OCI-LY7 (cell line): ENCODE results near the gene MAGEB10.

Experiments used
- CTCF ChIP-seq: fragments of 200-600 bp; sonication (generic); conservative IDR thresholded peaks from 2 replicates; pipeline ENCODE4 v1.5.1; 2014; ENCODE audit warnings: mild to moderate bottlenecking, antibody characterized with exemption, low read length, moderate library complexity, mixed read lengths
- EZH2phosphoT487 ChIP-seq: fragments of 200-600 bp; sonication (generic); IDR thresholded peaks from 2 replicates; pipeline ENCODE4 v1.6.1; 2018; ENCODE audit warnings: low read depth, borderline replicate concordance, mild to moderate bottlenecking, mixed run types, antibody characterized with exemption, low read length, moderate library complexity, mixed read lengths

- TF ChIP-seq CTCF (no peak), EZH2phosphoT487 (no peak)
Measured at GRCh38 chrX:27840881-27841280, 33.1 kb downstream of the MAGEB10 start.
